Cardiac fibroblast (primary cell): ENCODE data around the gene TMEM131.
"Not testable (repeated sequence)": the region's sequence is repeated elsewhere in the genome, so short reads cannot be mapped to it uniquely, and the experiment has no call there.

Experiments used
- DNase-seq, 2 donors: peaks; one replicate each; pipeline versions ENCODE4 v3.0.0 to v3.0.0-alpha.2; 2010; ENCODE audit warnings: low read depth in 2 of 2
- H3K4me3 ChIP-seq, 2 donors: replicated peaks in 1 of 2; 1 replicate in 1 of 2; 2 replicates in 1 of 2; pipeline ENCODE4 v1.5.1; 2011; ENCODE audit warnings: low read depth in 2 of 2, low read length in 2 of 2, mild to moderate bottlenecking in 2 of 2, moderate library complexity in 1 of 2
- CTCF ChIP-seq: IDR thresholded peaks from one replicate; pipeline ENCODE4 v1.5.1; 2011; ENCODE audit warnings: low read depth, mild to moderate bottlenecking, low read length, inconsistent platforms

TMEM131 gene, protein sequence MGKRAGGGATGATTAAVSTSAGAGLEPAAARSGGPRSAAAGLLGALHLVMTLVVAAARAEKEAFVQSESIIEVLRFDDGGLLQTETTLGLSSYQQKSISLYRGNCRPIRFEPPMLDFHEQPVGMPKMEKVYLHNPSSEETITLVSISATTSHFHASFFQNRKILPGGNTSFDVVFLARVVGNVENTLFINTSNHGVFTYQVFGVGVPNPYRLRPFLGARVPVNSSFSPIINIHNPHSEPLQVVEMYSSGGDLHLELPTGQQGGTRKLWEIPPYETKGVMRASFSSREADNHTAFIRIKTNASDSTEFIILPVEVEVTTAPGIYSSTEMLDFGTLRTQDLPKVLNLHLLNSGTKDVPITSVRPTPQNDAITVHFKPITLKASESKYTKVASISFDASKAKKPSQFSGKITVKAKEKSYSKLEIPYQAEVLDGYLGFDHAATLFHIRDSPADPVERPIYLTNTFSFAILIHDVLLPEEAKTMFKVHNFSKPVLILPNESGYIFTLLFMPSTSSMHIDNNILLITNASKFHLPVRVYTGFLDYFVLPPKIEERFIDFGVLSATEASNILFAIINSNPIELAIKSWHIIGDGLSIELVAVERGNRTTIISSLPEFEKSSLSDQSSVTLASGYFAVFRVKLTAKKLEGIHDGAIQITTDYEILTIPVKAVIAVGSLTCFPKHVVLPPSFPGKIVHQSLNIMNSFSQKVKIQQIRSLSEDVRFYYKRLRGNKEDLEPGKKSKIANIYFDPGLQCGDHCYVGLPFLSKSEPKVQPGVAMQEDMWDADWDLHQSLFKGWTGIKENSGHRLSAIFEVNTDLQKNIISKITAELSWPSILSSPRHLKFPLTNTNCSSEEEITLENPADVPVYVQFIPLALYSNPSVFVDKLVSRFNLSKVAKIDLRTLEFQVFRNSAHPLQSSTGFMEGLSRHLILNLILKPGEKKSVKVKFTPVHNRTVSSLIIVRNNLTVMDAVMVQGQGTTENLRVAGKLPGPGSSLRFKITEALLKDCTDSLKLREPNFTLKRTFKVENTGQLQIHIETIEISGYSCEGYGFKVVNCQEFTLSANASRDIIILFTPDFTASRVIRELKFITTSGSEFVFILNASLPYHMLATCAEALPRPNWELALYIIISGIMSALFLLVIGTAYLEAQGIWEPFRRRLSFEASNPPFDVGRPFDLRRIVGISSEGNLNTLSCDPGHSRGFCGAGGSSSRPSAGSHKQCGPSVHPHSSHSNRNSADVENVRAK (N-terminal part only)

GRCh38 chr2:97995734-97996624, at the start of gene TMEM131:
TSS of gene TMEM131 (minus strand) at chr2:97995948. CDS start at chr2:97995662, 286 bp downstream.
- no peak for TF ChIP-seq CTCF
- H3K4me3 ChIP-seq, result peak within 1 kb of the TSS; percentile 80 to 86
- peak; percentile 95 to 97 for DNase-seq

DNA sequence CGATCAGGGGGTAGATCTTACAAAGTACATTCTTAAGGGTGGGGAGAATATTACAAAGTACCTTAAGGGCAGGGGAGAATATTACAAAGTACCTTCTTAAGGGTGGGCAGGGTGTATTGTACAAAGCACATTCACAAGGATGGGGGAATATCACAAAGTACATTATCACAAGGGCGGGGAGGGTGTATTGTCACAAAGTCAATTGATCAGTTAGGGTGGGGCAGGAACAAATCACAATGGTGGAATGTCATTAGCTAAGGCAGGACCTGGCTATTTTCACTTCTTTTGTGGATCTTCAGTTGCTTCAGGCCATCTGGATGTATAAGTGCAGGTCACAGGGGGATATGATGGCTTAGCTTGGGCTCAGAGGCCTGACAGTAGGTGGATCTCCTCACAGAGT, 49.0 kb upstream of the TMEM131 start:
- not testable (repeated sequence) for DNase-seq, H3K4me3 ChIP-seq

DNA sequence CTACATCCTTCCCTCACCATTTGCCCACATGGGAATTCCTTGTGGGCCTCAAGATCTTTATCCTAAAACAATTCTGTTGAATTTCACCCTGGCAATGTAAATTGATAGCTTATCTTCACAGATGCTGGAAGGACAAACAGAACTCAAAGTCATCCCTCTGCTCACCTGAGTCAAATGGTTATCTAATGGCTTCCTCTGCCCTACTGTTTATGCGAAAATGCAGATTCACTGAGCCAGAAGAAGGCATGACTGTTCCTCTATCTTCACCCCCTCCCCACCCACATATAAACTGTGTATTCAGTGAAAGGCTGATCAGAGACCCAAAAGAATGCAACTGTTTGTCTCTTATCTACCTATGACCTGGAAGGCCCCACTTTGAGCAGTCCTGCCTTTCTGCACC, 47.4 kb upstream of the TMEM131 start:
- DNase-seq, result no peak
- H3K4me3 ChIP-seq, result no peak overlapping the region
- TF ChIP-seq CTCF, result no peak

GRCh38 chr2:98040331-98040939, 44.7 kb upstream of the TMEM131 start:
- no peak for TF ChIP-seq CTCF
- no peak overlapping the region for H3K4me3 ChIP-seq
- no peak for DNase-seq

GRCh38 chr2:98039085-98039756, 43.5 kb upstream of the TMEM131 start:
- TF ChIP-seq CTCF, result no peak
- no peak for DNase-seq
- no peak overlapping the region for H3K4me3 ChIP-seq

GRCh38 chr2:98037666-98038336, 42.1 kb upstream of the TMEM131 start:
- no peak for DNase-seq
- H3K4me3 ChIP-seq, result no peak overlapping the region
- no peak for TF ChIP-seq CTCF
